Umbilical cord (tissue), 2 donors: ENCODE measurements around the gene ZNF583. TPM values are rescaled to one million over a fixed set of nuclear protein-coding genes. Genes with fewer than 3 reads are reported as not detected.

Source experiments
- DNase-seq: peaks from one replicate; pipeline ENCODE4 v3.0.0-alpha.2; 2015; ENCODE audit warnings: low spot score
- total RNA-seq: library from RNA; depleted of rRNA; stranded (reverse); fragments of >200 nt; gene quantifications from one replicate; pipeline ENCODE4 v1.2.3, GENCODE V29; 2014; ENCODE audit warnings: low replicate concordance; ENCODE audit not compliant: insufficient read depth

The ZNF583 gene
- total RNA-seq, 1 donor from 2014 or later, result 25.3 TPM

GRCh38 chr19:56474308-56474707, 70.2 kb downstream of the ZNF583 start:
- DNase-seq, result no peak

DNA sequence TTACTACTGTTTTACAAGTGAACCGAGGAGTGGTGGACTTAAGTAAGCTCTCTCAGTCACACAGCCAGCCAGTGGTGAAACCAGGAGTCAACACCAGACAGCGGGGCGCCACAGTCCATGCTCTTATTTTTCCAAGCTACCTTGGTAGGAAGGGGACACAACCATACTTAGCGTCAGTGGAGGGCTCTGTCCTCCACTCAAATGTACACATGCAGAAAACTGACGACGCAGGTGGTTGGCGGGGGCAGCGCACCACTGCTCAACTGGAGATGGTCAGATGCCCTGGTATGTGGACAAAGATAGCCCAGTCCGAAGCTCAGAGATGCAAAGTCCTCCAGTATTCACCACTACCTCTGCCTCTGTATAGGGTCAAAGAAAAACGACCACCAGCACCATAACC, 72.0 kb downstream of the ZNF583 start:
- no peak for DNase-seq

Other genes with a start within 250 kb of the ZNF583 start
- not detected for gene GALP, start 228.3 kb upstream of the ZNF583 start, total RNA-seq
- gene ZSCAN5B, start 206.5 kb upstream of the ZNF583 start, total RNA-seq, result 7.2 TPM
- not detected for gene ZSCAN5C, start 202.1 kb upstream of the ZNF583 start, total RNA-seq
- not detected for gene EDDM13, start 131.6 kb upstream of the ZNF583 start, total RNA-seq
- 1.9 TPM for gene ZSCAN5A, start 89.5 kb upstream of the ZNF583 start, total RNA-seq
- gene ZNF582, start 10.8 kb upstream of the ZNF583 start, total RNA-seq, result 11.3 TPM
- gene ZNF667, start 73.0 kb downstream of the ZNF583 start, total RNA-seq, result 11.8 TPM
- 12.8 TPM for gene ZNF471, start 103.5 kb downstream of the ZNF583 start, total RNA-seq
- 23.4 TPM for gene ZFP28, start 134.6 kb downstream of the ZNF583 start, total RNA-seq
- 12.0 TPM for gene ZNF470, start 163.1 kb downstream of the ZNF583 start, total RNA-seq
- 5.8 TPM for gene ZNF71, start 191.0 kb downstream of the ZNF583 start, total RNA-seq
- gene SMIM17, start 238.8 kb downstream of the ZNF583 start, total RNA-seq, result 3.4 TPM